ENCODE results near the gene NUP210L.

NUP210L gene

DNA sequence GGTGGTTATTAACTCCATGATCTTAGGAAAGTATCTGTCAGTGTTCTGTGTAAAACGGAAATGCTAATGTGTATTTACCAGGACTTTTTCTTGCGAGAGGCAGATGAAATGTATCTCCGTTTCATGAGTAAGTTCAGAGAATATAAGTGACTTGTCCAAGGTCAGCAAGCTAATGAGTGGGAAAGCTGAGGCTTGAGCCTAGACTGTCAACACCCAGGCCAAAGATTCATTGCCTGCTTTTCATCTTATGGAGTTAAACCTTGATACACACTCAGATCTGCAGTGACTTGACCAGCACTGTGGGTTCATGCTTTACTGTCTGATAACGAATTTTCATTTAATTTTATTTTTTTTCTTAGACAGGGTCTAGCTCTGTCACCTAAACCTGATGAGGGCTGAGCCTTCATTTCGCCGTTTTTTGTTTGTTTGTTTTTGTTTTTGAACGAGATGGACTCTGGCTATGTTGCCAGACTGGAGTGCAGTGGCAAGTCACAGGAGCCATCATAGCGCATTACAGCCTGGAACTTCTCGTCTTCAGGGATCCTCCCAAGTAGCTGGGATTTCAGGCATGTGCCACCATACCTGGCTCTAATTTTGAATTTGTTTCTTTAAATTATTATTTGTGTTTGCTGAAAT is 176.5 kb downstream of the NUP210L start:
- ChIA-PET POLR2A (interaction anchor here (0.9 to 6.6 kb wide), 14 partner anchors 9 to 344 kb away, joined by 3 to 165 read pairs (median 6); partner anchors contain the start of genes CHTOP, CREB3L4, CRTC2 and DENND4B), CTCF (interaction anchor here (1.1 to 3.5 kb wide), 4 partner anchors 9 to 172 kb away, joined by 3 to 9 read pairs (median 6); partner anchors contain the start of genes CREB3L4, DENND4B and RAB13)
- no peak for DNase-seq (ENCODE audit: extremely low spot score)
- TF ChIP-seq CTBP1 (IDR thresholded peaks at IDR 0.05; ENCODE audit: borderline replicate concordance) = no peak
- no peak for TF ChIP-seq ELF4 (IDR thresholded peaks at IDR 0.05)
- TF ChIP-seq TARDBP (IDR thresholded peaks at IDR 0.05) = no peak
- TF ChIP-seq ZNF384 (IDR thresholded peaks at IDR 0.05) = no peak

DNA sequence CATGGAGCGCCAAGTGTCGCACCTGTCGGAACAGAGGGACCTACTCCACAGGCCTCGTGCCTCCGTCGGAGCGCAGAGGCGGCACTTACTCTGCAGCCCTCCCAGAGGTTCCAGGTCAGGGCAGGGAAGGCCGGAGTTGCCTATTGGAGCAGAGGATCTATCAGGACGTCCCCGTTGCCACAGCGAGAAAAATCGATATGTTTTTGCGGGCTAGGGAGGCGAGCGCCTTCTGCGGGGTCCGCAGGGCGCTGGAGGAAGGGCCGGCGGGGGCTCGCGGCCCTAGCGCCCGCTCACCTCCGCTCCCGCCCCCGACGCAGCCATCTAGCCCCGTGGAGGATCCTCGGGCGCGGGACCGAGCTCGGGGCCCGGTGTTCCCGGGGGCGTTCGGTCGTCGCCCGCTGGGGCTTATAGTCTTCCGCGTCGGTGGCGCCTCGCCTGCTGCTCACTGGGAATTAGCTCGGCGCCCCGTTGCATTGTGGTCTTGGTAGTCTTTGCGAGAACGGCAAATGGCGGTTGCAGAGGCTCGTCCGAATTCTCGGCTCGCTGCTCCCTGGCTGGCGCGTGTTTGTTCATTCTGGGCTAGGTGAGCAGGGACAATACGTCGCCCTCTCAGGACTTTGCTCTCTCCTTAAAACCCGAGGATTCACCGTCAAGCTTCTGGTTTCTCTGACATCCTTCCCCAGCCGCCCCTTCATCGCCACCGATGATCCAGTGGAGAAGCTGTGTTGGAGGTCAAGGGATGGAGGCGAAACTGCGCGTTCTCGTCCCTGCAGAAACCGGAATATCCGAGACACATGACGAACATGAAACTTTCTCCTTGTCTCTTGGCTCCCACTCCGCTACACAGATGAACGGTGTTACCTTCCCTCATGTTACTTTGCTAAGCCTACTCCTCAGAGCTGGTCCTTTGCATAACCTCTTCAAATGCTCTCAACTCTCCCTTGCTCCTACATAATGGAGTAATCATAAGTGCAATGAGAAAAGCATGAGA is 177.3 kb downstream of the NUP210L start, which contains the start of gene JTB:
Gene JTB (minus strand): TSS at position 425 of the 991 bp plus-strand sequence. CDS start 422 bp downstream, at position 3.
- peak; percentile 89 for DNase-seq (ENCODE audit: extremely low spot score)
- ChIA-PET POLR2A (interaction anchor here (0.6 to 6.6 kb wide), 23 partner anchors 10 to 446 kb away, joined by 3 to 165 read pairs (median 6); partner anchors contain the start of genes CHTOP, CREB3L4, CRTC2 and DENND4B), CTCF (interaction anchor here (0.7 to 3.5 kb wide), 6 partner anchors 9 to 249 kb away, joined by 3 to 9 read pairs (median 4); partner anchors contain the start of genes CREB3L4, DENND4B and RAB13)
- TF ChIP-seq CTBP1 (IDR thresholded peaks at IDR 0.05; ENCODE audit: borderline replicate concordance) (no peak; the same call in 1 of the 2 replicates), FOXA1 (IDR thresholded peaks at IDR 0.05) (no peak), ZNF384 (IDR thresholded peaks at IDR 0.05) (no peak), L3MBTL2 (conservative IDR thresholded peaks at IDR 0.05) (peak; percentile 87)

DNA sequence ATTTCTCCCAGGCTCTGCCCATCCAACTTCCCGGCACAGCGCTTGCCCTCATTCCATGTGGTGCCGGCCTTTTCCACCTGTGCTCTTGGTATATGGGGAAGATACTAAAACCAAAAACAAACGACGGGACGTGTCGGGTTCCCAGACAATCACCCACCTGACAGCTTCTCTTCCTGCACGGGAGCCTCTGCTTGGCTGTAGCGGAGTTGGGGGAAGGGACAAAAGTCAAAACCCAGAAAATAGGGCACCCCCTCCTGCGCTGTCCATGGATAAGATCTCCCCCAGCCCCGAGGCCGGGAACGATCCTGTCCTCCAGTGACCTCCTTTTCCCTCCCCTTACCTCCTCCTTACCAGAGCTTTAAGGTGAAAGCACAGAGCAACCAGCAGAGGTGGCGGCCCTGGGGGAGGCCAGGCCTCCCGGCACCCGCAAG is 178.0 kb downstream of the NUP210L start:
- CTCF ChIA-PET = interaction anchor here (1.4 to 3.5 kb wide), 3 partner anchors 10 to 170 kb away, joined by 3 to 9 read pairs (median 7); partner anchors contain the start of genes CREB3L4 and RAB13
- TF ChIP-seq CTBP1 (IDR thresholded peaks at IDR 0.05; ENCODE audit: borderline replicate concordance) = no peak
- no peak for TF ChIP-seq FOXA1 (IDR thresholded peaks at IDR 0.05)
- no peak for TF ChIP-seq ARNT (IDR thresholded peaks at IDR 0.05)
- TF ChIP-seq LEF1 (IDR thresholded peaks at IDR 0.05; ENCODE audit: borderline replicate concordance) = no peak
- TF ChIP-seq FOXK2 (IDR thresholded peaks at IDR 0.05) = no peak
- no peak for TF ChIP-seq FOXM1 (IDR thresholded peaks at IDR 0.05; ENCODE audit: borderline replicate concordance)
- no peak for TF ChIP-seq L3MBTL2 (conservative IDR thresholded peaks at IDR 0.05)
- TF ChIP-seq, protein P1, sequence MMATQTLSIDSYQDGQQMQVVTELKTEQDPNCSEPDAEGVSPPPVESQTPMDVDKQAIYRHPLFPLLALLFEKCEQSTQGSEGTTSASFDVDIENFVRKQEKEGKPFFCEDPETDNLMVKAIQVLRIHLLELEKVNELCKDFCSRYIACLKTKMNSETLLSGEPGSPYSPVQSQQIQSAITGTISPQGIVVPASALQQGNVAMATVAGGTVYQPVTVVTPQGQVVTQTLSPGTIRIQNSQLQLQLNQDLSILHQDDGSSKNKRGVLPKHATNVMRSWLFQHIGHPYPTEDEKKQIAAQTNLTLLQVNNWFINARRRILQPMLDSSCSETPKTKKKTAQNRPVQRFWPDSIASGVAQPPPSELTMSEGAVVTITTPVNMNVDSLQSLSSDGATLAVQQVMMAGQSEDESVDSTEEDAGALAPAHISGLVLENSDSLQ (IDR thresholded peaks at IDR 0.05) = no peak
- TF ChIP-seq SP1 (IDR thresholded peaks at IDR 0.05) = no peak
- TF ChIP-seq BHLHE40 (IDR thresholded peaks at IDR 0.05; ENCODE audit: borderline replicate concordance) = no peak
- no peak for TF ChIP-seq ELF4 (IDR thresholded peaks at IDR 0.05)
- POLR2A ChIA-PET = interaction anchor here (1.0 to 6.6 kb wide), 18 partner anchors 9 to 343 kb away, joined by 3 to 165 read pairs (median 6); partner anchors contain the start of genes CHTOP, CREB3L4, CRTC2 and DENND4B
- DNase-seq (ENCODE audit: extremely low spot score) = no peak

DNA sequence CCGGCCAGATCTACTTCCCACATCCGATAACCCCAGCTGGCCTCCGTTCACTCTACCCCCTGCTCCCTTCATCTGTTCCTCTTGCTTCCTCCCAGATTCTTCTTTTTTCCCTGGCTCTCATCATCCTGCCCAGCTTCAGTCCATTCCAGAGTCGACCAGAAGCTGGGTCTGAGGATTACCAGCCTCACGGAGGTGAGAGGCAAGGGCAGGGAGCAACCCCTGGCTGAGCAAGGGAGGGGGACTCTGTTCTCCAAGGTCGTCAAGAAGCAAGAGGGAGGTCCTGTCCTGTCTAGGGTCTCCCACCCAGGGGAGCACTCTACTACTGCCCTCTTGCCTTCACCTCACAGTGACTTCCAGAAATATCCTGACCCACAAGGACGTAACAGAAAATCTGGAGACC is 181.3 kb downstream of the NUP210L start:
- POLR2A ChIA-PET = interaction anchor here (1.2 to 6.6 kb wide), 2 partner anchors 10 to 14 kb away, joined by 9 to 106 read pairs; partner anchors contain the start of genes RAB13, RPS27 and SLC39A1
- no peak for DNase-seq (ENCODE audit: extremely low spot score)
- CTCF ChIA-PET = no interaction called here
- TF ChIP-seq ZNF384 (IDR thresholded peaks at IDR 0.05) (no peak), HDGF (IDR thresholded peaks at IDR 0.05; ENCODE audit: borderline replicate concordance) (no peak), NFRKB (IDR thresholded peaks at IDR 0.05) (no peak), FOXM1 (IDR thresholded peaks at IDR 0.05; ENCODE audit: borderline replicate concordance) (no peak), ARNT (IDR thresholded peaks at IDR 0.05) (no peak), LEF1 (IDR thresholded peaks at IDR 0.05; ENCODE audit: borderline replicate concordance) (no peak), FOXA1 (IDR thresholded peaks at IDR 0.05) (no peak), L3MBTL2 (conservative IDR thresholded peaks at IDR 0.05) (no peak), ELF4 (IDR thresholded peaks at IDR 0.05) (no peak), BHLHE40 (IDR thresholded peaks at IDR 0.05; ENCODE audit: borderline replicate concordance) (no peak), SUZ12 (IDR thresholded peaks at IDR 0.05) (no peak), CTBP1 (IDR thresholded peaks at IDR 0.05; ENCODE audit: borderline replicate concordance) (no peak), TARDBP (IDR thresholded peaks at IDR 0.05) (no peak), FOXK2 (IDR thresholded peaks at IDR 0.05) (no peak), SP1 (IDR thresholded peaks at IDR 0.05) (no peak)
- TF ChIP-seq, protein P1 (IDR thresholded peaks at IDR 0.05) = no peak

DNA sequence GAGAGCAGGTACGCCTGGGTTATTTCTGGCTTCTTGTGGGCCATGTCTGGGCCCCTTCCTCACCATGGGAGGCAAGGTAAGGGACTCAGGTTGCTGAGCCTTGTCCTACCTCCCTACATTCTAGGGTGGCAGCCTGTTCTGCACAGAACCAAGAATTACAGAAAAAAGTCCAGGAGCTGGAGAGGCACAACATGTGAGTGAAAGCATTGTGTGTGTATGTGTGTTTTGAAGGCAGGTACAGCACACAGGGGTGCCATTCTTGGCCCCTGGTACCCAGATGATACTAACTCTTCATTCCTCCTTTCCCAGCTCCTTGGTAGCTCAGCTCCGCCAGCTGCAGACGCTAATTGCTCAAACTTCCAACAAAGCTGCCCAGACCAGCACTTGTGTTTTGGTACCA is 181.8 kb downstream of the NUP210L start:
- POLR2A ChIA-PET = interaction anchor here (1.2 to 6.6 kb wide), 2 partner anchors 9 to 15 kb away, joined by 9 to 106 read pairs; partner anchors contain the start of genes RAB13, RPS27 and SLC39A1
- CTCF ChIA-PET = no interaction called here
- DNase-seq (ENCODE audit: extremely low spot score) = no peak
- TF ChIP-seq HDGF (IDR thresholded peaks at IDR 0.05; ENCODE audit: borderline replicate concordance) = no peak

DNA sequence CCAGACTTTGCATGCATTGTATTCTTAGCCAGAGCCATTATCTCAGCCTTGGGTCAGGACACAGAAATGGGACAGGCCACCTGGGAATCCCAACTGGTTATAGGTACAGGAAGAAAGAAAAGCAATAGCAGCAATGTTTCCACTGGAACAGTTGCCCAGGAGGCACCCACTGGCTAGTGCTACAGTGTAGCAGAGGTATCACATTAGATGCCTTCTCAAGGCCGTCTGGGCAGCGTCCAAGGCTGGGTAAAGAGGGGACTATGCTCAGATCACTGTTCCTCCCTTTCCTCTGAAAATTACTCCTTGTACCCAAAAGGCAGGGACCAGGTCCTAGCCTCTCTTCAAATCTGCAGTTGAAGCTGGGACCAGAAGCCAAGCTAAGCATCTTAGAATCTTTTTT is 184.5 kb downstream of the NUP210L start:
- POLR2A ChIA-PET = interaction anchor here (1.2 kb wide), 1 partner anchor 20 kb away, joined by 4 read pairs; the partner anchor contains the start of gene RPS27
- DNase-seq (ENCODE audit: extremely low spot score) = no peak
- CTCF ChIA-PET = no interaction called here
- TF ChIP-seq SP1 (IDR thresholded peaks at IDR 0.05) = no peak
- TF ChIP-seq LEF1 (IDR thresholded peaks at IDR 0.05; ENCODE audit: borderline replicate concordance) = no peak
- TF ChIP-seq FOXK2 (IDR thresholded peaks at IDR 0.05) = no peak
- no peak for TF ChIP-seq NFRKB (IDR thresholded peaks at IDR 0.05)
- no peak for TF ChIP-seq CTBP1 (IDR thresholded peaks at IDR 0.05; ENCODE audit: borderline replicate concordance)
- no peak for TF ChIP-seq FOXA1 (IDR thresholded peaks at IDR 0.05)
- no peak for TF ChIP-seq HDGF (IDR thresholded peaks at IDR 0.05; ENCODE audit: borderline replicate concordance)

All from HEK293T (cell line).